Smooth muscle cell (in vitro differentiated cells): ENCODE results near the gene CMTM1. TPM values are rescaled to one million over a fixed set of nuclear protein-coding genes. Genes with fewer than 3 reads are reported as not detected.

Experiments used
- DNase-seq: peaks from one replicate; lab custom pipeline; 2025; ENCODE audit not compliant: unreplicated experiment; lab: John Stamatoyannopoulos, UW
- H2AFZ ChIP-seq: fragments of 200-600 bp; sonication (generic); 2 replicates; pipeline ENCODE4 v1.6.0; 2016; ENCODE audit warnings: antibody characterized with exemption, low read depth, mild to moderate bottlenecking
- H3F3A ChIP-seq: fragments of 200-600 bp; sonication (generic); 2 replicates; pipeline ENCODE4 v1.6.0; 2017; ENCODE audit warnings: antibody characterized with exemption, low read depth
- H3K27ac ChIP-seq: fragments of 200-600 bp; sonication (generic); 2 replicates; pipeline ENCODE4 v1.5.1; 2016; ENCODE audit warnings: low read depth, mild to moderate bottlenecking
- H3K27me3 ChIP-seq: fragments of 200-600 bp; sonication (generic); 2 replicates; pipeline ENCODE4 v1.6.1; 2016; ENCODE audit warnings: low read depth, mild to moderate bottlenecking
- H3K36me3 ChIP-seq: fragments of 200-600 bp; sonication (generic); 2 replicates; pipeline ENCODE4 v1.5.1; 2016; ENCODE audit warnings: low read depth
- H3K4me1 ChIP-seq: fragments of 200-600 bp; sonication (generic); 2 replicates; pipeline ENCODE4 v1.5.1; 2016; ENCODE audit warnings: low read depth
- H3K4me2 ChIP-seq: fragments of 200-600 bp; sonication (generic); 2 replicates; pipeline ENCODE4 v1.6.0; 2016; ENCODE audit warnings: mild to moderate bottlenecking
- H3K4me3 ChIP-seq: fragments of 200-600 bp; sonication (generic); 2 replicates; pipeline ENCODE4 v1.5.1; 2016; ENCODE audit warnings: mild to moderate bottlenecking
- H3K79me2 ChIP-seq: fragments of 200-600 bp; sonication (generic); 2 replicates; pipeline ENCODE4 v1.6.0; 2016; ENCODE audit warnings: low read depth, mild to moderate bottlenecking
- H3K9ac ChIP-seq: fragments of 200-600 bp; sonication (generic); 2 replicates; pipeline ENCODE4 v1.6.0; 2016; ENCODE audit warnings: low read depth
- H3K9me3 ChIP-seq: fragments of 200-600 bp; sonication (generic); replicated peaks from 2 replicates; pipeline ENCODE4 v1.5.1; 2016; ENCODE audit warnings: low read depth
- H4K20me1 ChIP-seq: fragments of 200-600 bp; sonication (generic); 2 replicates; pipeline ENCODE4 v1.6.0; 2016; ENCODE audit warnings: low read depth
- WGBS: methylation state at CpG from one replicate; pipeline ENCODE4 v1.1.7; 2016; ENCODE audit warnings: low lambda C conversion rate; 5-methylcytosine and 5-hydroxymethylcytosine counted together
- polyA plus RNA-seq: library from polyadenylated mRNA; unstranded; fragments of >200 nt; fragmentation: Nextera tagmentation; extraction: Ambion mirVana; gene quantifications from 2 replicates; pipeline ENCODE4 v1.2.1, GENCODE V29; 2016
- total RNA-seq: library from RNA; depleted of rRNA; stranded (reverse); fragments of >200 nt; gene quantifications from 2 replicates; pipeline ENCODE4 v1.2.3, GENCODE V29; 2014
- TF ChIP-seq, protein P1 (sequence below): fragments of 200-600 bp; sonication (generic); IDR thresholded peaks from 2 replicates; pipeline ENCODE4 v1.5.1; 2017; ENCODE audit warnings: borderline replicate concordance, mild to moderate bottlenecking, antibody characterized with exemption; ENCODE audit not compliant: insufficient read depth, poor library complexity, severe bottlenecking

The CMTM1 gene
- total and polyA plus RNA-seq, 2 experiments from 2014 or later: 0.27 to 2.5 TPM

DNA sequence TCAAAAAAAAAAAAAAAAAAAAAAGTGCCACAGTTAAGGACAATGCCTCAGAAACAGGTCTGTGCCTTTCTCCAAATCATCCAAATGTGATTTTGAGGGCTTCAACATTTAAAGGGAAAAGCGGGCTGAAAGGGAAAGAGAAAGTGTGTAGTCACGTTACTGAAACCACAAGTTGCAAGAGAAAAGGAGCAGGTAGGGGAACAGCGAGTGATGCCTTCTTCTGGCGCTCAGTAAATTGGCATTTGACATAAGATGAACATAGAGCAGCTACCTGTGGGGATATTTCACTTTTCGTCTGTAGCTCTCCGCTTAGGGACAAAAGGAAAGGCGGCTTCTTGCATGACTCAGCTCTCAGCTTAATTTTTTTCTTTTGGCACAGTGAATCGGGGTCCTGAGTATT is 24.1 kb downstream of the CMTM1 start:
- Histone ChIP-seq H3K27ac (no peak overlapping the region), H3K9ac (no peak overlapping the region), H2AFZ (no peak overlapping the region), H4K20me1 (no peaks in the 10 kb centered on the region), H3K36me3 (no peaks in the 10 kb centered on the region), H3K4me1 (no peaks in the 10 kb centered on the region), H3K9me3 (no peaks in the 10 kb centered on the region), H3F3A (no peaks in the 10 kb centered on the region), H3K4me3 (no peak overlapping the region), H3K79me2 (no peaks in the 10 kb centered on the region), H3K4me2 (no peak overlapping the region), H3K27me3 (peaks cover 6% of the 10 kb centered on the region)
- no peak for DNase-seq
- 92% methylated on average over 8 of the region's 8 CpGs for WGBS
- TF ChIP-seq, protein P1, sequence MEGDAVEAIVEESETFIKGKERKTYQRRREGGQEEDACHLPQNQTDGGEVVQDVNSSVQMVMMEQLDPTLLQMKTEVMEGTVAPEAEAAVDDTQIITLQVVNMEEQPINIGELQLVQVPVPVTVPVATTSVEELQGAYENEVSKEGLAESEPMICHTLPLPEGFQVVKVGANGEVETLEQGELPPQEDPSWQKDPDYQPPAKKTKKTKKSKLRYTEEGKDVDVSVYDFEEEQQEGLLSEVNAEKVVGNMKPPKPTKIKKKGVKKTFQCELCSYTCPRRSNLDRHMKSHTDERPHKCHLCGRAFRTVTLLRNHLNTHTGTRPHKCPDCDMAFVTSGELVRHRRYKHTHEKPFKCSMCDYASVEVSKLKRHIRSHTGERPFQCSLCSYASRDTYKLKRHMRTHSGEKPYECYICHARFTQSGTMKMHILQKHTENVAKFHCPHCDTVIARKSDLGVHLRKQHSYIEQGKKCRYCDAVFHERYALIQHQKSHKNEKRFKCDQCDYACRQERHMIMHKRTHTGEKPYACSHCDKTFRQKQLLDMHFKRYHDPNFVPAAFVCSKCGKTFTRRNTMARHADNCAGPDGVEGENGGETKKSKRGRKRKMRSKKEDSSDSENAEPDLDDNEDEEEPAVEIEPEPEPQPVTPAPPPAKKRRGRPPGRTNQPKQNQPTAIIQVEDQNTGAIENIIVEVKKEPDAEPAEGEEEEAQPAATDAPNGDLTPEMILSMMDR: no peak

DNA sequence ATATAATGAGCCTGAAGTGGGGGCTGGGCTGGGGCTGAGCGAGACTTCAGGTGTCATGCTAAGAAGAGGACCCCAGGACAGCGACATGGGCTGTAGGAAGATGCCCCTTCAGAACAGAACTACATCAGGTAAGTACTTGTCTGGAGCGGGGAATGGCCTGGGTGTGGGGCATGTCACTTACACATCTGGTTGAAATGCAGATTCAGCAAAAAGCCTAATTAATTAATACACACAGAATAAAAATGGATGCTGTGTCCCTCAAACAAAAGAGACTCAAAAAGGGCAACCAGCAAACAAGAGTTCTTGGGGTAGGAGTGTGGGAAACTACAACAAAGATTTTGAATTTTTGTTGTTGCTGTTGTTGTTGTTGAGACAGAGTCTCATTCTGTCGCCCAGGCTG is 24.8 kb downstream of the CMTM1 start:
- Histone ChIP-seq H3K36me3 (no peaks in the 10 kb centered on the region), H3K4me3 (no peak overlapping the region), H3K4me2 (no peak overlapping the region), H3K79me2 (no peaks in the 10 kb centered on the region), H3K27me3 (peaks cover 6% of the 10 kb centered on the region), H3K9ac (no peak overlapping the region), H3F3A (no peaks in the 10 kb centered on the region), H2AFZ (no peak overlapping the region), H3K27ac (no peak overlapping the region), H4K20me1 (no peaks in the 10 kb centered on the region), H3K9me3 (no peaks in the 10 kb centered on the region), H3K4me1 (no peaks in the 10 kb centered on the region)
- WGBS: 83% methylated on average over 4 of the region's 4 CpGs
- no peak for DNase-seq
- TF ChIP-seq, protein P1: no peak

DNA sequence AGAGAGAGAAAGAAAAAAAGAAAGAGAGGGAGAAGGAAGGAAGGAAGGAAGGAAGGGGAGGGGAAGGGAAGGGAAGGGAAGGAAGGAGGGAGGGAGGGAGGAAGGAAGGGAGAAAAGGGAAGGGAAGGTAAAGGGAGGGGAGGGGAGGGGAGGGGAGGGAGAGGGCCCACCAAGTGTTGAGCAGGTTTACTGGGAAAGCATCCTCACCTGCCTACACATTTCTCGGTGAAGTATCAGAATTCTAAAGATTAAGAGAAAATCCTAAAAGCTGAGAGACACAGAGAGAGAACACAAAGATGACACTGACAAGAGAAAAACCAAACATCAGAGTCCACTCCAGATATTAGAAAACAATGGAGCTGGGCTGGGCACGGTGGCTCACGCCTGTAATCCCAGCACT is 26.0 kb downstream of the CMTM1 start:
- Histone ChIP-seq H3K9me3 (no peaks in the 10 kb centered on the region), H4K20me1 (no peaks in the 10 kb centered on the region), H3K9ac (no peak overlapping the region), H3K27me3 (peaks cover 6% of the 10 kb centered on the region), H3K4me1 (no peaks in the 10 kb centered on the region), H3K36me3 (no peaks in the 10 kb centered on the region), H3K27ac (no peak overlapping the region), H3F3A (no peaks in the 10 kb centered on the region), H3K4me3 (no peak overlapping the region), H3K79me2 (no peaks in the 10 kb centered on the region), H3K4me2 (no peak overlapping the region), H2AFZ (no peak overlapping the region)
- DNase-seq: no peak
- 81% methylated on average over 3 of the region's 3 CpGs for whole genome bisulfite sequencing
- TF ChIP-seq, protein P1: no peak

DNA sequence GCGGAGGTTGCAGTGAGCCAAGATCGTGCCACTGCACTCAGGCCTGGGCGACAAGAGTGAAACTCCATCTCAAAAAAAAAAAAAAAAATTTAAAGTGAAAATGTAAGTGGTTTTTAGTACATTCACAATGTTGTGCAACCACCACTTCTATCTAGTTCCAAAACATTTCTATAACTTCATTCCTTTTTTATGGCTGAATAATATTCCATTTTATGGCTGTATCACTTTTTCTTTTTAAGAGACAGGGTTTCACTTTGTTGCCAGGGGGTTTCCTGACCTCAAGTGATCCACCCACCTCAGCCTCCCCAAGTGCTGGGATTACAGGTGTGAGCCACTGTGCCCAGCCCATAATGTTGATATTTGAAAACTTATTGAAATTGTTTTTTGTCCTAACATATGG is 26.6 kb downstream of the CMTM1 start:
- no peak for DNase-seq
- Histone ChIP-seq H4K20me1 (no peaks in the 10 kb centered on the region), H3K4me2 (no peak overlapping the region), H3K9me3 (no peaks in the 10 kb centered on the region), H3K36me3 (no peaks in the 10 kb centered on the region), H3K79me2 (no peaks in the 10 kb centered on the region), H3K27ac (no peak overlapping the region), H3K4me1 (no peaks in the 10 kb centered on the region), H3K4me3 (no peak overlapping the region), H3K27me3 (peaks cover 6% of the 10 kb centered on the region), H3F3A (no peaks in the 10 kb centered on the region), H2AFZ (no peak overlapping the region), H3K9ac (no peak overlapping the region)
- TF ChIP-seq, protein P1: no peak
- 100% methylated on average over 3 of the region's 3 CpGs for WGBS
